ENCODE data around the gene PAFAH1B1.
"Not testable (repeated sequence)": the region's sequence is repeated elsewhere in the genome, so short reads cannot be mapped to it uniquely, and the experiment has no call there.

The PAFAH1B1 gene

DNA sequence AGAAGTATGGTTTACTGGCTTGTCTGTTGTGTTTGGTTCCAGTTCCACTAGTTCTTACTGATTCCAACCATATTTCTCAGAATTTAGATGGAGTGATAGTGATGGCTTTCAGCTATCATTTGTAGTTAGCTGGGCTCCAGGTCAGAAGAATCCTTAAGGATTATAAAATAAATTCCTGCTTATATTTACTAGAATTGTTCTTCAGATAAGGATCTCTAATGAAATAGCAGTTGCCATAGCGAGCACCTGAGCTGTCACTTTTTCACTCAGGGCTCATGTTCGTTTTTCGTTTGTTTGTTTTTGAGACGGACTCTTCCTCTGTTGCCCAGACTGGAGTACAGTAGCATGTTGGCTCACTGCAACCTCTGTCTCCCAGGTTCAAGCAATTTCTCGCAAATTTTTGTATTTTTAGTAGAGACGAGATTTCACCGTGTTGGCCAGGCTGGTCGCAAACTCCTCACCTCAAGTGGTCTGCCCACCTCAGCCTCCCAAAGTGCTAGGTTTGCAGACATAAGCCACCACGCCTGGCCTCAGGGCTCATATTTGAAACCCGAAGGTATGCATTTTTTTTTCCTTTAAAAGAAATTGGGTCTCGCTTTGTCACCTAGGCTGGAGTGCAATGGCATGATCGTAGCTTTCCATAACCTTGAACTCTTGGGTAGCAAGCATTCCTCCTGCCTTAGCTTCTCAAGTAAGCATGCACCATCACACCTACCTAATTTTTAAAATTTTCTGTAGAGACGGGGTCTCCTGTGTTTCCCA, 42.9 kb downstream of the PAFAH1B1 start:
- DNase-seq, result no peak

DNA sequence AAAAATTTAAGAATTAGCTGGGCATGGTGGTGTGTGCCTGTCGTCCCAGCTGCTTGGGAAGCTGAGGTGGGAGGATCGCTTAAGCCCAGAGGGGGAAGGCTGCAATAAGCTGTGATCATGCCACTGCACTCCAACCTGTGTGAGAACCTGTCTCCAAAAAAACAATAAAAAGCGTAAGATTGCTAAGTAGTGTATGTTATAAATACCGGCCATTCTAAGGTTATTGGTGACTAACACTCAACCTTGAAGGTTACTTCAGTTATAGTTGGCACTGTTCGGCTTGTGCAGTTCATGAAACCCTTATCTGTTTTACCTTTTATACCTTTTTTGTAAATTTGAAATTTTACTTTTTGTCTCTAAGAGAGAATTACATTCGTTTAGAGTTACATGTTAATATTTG, 44.0 kb downstream of the PAFAH1B1 start:
- no peak for DNase-seq

DNA sequence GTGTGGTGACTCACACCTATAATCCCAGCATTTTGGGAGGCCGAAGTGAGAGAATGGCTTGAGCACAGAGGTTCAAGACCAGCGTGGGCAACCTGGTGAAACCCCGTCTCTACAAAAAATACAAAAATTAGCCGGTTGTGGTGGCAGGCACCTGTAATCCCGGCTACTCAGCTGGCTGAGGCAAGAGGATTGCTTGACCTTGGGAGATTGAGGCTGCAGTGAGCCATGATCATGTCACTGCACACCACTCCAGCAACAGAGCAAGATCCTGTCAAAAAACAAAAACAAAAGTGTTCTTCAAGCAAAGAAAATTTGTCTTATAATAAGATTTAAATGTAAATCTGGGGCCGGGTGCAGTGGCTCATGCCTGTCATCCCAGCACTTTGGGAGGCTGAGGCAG, 51.5 kb downstream of the PAFAH1B1 start:
- no peak for DNase-seq

DNA sequence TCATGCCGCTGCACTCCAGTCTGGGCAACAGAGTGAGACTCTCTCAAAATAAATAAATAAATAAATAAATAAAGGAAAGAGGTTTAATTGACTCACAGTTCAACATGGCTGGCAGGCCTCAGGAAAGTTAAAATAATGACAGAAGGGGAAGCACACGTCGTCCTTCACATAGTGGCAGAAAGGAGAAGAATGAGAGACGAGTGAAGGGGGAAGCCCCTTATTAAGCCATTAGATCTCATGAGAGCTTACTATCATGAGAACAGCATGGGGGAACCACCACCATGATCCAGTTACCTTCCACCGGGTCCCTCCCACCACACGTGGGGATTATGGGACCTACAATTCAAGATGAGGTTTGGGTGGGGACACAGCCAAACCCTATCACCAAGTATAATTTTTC, 54.5 kb downstream of the PAFAH1B1 start:
- no peak for DNase-seq

DNA sequence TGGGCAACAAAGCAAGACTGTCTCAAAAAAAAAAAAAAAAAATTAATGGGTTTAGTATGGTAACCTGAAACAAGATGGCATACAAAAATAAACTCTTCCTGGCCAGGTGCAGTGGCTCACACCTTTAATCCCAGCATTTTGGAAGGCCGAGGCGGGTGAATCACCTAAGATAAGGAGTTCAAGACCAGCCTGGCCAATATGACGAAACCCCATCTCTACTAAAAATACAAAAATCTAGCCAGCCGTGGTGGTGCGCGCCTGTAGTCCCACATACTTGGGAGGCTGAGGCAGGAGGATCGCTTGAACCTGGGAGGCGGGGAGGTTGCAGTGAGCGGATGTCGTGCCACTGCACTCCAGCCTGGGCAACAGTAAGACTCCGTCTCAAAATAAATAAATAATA, 55.7 kb downstream of the PAFAH1B1 start:
- DNase-seq, result no peak

DNA sequence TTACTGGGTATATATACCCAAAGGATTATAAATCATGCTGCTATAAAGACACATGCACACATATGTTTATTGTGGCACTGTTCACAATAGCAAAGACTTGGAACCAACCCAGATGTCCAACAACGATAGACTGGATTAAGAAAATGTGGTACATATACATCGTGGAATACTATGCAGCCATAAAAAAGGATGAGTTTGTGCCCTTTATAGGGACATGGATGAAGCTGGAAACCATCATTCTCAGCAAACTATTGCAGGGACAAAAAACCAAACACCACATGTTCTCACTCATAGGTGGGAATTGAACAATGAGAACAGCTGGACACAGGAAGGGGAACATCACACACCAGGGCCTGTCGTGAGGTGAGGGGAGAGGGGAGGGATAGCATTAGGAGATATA, 59.5 kb downstream of the PAFAH1B1 start:
- DNase-seq, result not testable (repeated sequence)

DNA sequence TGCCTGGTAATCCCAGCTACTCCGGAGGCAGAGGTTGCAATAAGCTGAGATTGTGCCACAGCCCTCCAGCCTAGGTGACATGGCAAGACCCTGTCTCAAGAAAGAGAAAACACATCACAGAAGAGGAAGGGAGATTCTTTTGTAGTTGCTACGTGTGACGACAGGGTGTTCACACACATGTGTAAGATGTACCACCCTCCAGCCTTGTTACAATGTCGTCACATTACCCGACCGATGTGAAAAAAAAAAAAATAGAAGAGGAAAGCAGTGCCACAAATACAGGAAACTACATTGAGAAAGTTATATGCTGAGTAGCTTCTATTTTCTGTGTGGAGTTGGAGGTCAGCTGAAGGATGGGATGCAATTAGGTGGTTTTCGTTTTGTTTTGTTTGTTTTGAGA, 62.1 kb downstream of the PAFAH1B1 start:
- no peak for DNase-seq

DNA sequence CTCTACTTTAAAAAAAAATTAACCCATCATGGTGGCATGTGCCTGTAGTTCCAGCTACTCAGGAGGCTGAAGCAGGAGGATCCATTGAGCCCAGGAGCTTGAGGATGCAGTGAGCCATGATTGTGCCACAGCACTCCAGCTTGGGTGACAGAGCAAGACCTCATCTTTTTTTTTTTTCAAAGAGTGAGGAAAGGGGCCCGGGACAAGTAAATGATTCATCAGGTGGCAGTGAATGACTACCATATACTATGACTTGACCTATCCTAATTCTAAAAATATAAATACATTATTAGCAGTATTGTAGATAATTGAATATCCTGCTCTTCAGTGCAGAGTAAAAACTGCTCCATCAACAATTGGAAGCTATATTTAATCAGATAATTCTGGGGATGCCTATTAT, 62.8 kb downstream of the PAFAH1B1 start:
- no peak for DNase-seq

DNA sequence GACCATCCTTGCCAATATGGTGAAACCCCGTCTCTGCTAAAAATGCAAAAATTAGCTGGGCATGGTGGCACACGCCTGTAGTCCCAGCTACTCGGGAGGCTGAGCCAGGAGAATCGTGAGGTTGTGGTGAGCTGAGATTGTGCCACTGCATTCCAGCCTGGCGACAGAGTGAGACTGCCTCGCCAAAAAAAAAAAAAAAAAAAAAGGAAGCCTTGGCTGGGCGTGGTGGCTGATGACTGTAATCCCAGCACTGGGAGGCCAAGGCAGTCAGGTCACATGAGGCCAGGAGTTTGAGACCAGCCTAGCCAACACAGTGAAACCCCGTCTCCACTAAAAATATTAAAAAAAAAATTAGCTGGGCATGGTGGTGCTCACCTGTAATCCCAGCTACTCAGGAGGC, 65.9 kb downstream of the PAFAH1B1 start:
- not testable (repeated sequence) for DNase-seq

DNA sequence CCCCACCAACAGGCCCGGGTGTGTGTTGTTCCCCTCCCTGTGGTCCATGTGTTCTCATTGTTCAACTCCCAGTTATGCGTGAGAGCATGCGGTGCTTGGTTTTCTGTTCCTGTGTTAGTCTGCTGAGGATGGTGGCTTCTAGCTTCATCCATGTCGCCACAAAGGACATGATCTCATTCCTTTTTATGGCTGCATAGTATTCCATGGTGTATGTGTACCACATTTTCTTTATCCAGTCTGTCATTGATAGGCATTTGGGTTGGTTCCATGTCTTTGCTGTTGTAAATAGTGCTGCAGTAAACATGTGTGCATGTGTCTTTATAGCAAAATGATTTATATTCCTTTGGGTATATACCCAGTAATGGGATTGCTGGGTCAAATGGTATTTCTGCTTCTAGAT, 67.0 kb downstream of the PAFAH1B1 start:
- DNase-seq, result not testable (repeated sequence)

DNA sequence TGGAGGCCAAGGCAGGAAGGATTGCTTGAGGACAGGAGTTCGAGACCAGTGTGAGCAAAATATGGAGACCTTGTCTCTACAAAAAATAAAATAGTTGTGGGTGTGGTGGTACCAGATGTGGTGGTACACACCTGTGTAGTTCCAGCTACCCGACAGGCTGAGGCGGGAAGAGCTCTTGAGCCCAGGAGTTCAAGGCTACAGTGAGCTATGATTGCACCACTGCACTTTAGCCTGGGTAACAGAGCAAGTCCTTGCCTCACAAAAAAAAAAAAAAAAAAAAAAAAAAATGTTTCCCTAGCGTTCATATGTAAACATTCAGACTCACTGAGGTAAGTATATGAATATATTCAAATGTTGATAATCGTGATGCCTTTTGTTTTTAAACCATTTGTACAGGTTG, 78.6 kb downstream of the PAFAH1B1 start:
- DNase-seq, result no peak

DNA sequence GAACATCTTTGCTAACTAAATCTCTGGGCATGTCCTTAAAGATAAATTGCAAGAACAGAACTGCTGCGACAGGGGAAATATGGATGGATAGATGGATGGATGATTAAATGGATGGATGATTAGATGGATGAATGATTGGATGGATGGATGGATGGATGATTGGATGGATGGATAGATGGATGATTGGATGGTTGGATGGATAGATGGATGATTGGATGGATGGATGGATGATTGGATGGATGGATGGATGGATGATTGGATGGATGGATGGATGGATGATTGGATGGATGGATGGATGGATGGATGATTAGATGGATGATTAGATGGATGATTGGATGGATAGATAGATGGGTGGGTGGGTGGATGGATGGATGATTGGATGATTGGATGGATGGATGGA, 85.8 kb downstream of the PAFAH1B1 start:
- not testable (repeated sequence) for DNase-seq

DNA sequence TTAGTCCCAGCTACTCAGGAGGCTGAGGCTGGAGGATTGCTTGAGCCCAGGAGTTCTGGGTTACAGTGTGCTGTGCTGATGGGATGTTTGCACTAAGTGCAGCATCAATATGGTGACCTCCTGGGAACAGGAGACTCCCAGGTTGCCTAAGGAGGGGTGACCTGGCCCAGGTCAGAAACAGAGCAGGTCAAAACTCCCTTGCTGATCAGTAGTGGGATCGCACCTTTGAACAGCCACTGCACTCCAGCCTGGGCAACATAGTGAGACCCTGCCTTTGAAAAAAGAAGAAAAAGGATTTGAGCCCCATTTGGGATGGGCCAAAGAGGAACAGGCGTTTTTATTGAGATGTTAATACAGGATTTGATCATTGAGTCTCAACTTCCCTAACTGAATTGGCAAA, 87.5 kb downstream of the PAFAH1B1 start:
- DNase-seq, result no peak

DNA sequence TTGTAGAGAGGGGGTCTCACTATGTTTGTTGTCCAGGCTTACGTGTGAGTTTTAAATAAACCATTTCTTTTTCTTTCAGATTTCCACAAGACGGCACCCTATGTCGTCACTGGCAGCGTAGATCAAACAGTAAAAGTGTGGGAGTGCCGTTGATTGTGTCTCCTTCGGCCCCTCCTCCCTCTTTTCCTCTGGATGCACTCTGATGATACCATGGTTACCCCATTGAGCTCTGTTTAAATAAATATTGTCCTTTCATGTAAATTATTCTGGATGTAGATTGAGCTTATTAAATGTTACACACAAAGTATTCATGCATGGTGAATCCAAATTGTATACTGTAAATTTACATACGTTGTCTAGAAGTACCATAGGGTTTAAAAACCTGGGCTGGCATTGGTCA, 88.2 kb downstream of the PAFAH1B1 start:
- no peak for DNase-seq

DNA sequence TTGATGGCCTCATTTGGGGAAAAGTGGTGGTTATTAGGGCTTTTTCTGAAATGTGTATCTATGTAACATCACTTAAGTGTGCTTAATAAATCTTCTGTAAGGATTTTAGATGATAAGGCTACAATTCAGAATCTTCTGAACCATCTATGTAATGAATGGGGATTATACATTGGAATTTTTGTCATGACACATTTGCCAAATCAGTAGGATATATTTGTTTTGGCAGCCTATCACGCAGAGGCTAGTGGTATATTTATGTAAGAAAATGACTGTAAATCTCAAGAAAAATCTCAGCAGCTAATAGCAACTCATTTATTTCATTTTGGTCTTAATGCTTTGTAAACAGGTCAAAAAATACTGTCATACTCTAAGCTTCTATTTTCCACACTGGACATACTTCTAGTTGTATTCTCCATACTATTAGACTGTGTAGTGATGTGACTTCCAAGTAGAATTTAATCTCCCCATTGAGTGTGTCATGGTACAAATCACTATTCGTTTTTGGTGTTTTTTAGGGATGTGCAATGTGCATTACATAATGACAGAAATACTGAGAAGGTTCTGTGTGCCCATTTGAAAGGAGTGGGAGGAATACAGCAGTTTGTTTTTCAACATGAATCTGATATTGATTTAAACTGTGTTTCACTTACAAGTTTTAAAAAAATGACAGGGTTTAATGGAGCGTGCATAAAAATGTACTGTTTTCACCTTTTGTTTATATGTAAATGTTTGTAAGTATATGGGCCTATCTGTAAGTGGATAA, 88.9 kb downstream of the PAFAH1B1 start:
- DNase-seq, result no peak

DNA sequence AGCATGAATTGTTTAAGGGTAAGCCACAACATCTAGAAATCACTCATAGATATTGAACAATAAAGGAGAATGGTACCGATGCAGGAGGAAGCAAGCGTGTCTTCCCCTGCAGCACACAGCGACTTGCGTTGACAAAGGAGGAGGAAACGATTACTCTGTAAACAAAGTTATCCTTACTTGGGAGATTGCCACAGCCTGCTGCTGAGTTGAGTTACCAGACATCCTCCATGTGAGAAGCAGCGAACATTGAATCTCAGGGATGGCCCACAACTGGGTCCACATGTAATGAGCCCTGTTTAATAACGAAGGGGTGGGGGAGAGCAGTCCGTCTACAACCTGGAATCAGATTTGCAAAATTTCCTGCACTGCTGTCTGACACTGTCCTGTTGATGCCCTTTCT, 90.5 kb downstream of the PAFAH1B1 start:
- DNase-seq, result no peak

DNA sequence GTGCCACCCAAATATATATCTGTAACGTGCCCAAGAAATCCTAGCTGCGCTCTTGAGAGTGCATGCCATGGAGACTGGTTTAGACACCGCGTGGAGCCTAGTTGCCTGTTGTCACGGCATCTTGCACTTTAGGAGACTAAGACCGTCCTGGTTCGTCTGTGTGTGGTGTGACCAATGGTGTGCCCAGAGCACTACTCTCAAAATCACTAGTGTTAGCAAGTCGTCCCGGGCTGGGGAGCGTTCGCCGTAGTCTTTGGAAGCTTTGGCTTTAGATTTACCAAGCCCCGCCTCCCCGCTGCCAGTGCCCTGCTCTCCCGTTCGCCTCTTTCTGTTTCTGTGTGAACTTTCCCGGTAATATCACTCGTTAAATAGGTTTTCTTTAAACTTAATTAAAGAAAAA, 91.1 kb downstream of the PAFAH1B1 start:
- DNase-seq, result no peak

DNA sequence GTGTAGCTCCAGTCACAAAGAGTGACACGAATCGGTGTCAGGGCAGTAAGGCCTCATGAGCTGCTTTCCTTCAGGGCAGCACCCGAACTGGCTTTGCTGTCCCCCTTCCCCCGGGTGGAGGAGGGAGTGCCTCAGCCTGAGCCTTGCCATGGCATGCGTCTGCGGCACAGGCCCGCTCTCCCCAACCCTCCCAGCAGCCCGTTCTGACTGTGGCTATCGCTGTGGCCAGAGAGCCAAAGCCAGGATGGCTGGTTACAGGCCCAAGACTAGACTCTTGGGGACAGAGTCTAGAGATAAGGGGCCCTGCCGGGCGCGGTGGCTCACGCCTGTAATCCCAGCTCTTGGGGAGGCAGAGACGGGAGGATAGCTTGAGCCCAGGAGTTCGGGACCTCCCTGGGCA, 92.2 kb downstream of the PAFAH1B1 start:
- no peak for DNase-seq

DNA sequence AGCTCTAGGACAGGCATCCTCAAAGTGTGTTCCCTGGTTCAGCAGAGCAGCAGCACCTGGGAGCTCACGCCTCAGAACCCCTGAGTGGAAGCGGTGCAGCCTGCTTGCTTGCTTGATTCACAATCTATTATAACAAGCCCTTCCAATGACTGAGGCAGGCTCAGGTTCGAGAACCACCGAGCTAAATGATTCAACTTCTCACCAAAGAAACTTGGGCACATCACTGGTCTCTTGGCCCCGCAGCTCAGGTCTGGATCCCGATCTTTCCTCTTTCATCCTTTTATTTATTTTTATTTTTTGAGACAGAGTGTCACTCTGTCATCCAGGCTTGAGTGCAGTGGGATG, 93.6 kb downstream of the PAFAH1B1 start:
- DNase-seq, result no peak

DNA sequence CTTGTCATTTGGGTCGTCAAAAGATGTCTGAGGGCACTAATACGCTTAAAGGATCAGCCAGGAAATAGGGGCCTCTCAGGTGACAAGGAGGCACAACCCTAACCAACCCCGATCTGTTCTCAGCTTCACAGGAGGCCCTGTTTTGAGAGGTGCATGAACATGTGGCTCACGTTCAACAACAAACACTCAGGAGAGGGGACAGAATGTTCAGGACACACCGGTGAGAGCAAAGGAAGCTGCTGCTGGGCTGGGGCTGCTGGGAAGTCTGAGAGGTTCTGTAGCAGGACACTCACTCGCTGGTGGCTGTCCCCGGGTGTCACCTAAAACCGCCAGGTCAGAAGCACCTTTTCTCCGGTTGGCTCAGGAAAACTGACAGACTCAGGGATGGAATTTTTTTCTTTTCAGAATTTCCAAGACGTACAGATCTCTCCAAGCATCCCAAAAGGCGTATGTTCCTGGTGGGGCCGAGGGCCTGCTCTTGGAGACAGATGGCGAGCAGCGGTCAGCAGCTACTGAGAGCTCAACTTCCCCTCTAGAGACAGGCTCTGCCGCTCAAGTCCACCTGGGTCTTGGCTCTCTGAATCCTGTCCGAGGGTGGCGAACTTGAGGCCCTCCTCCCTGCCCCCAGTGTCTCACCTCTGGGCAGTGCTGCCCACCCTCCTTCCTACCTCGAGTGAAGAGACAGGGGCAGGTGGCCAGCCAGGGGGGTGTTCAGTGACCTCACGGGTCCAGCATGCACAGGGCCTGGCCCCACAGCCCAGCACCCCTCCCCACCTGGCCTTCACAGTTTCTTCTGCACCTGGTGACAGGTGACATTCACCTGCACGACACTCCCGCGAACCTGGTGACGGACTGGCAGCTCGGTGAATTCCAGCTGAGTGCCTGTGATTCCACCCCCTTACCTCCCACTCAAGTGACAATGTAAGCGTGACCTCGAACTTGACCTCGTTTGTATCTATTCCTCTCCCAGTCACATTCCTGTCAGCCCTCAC, 95.2 kb downstream of the PAFAH1B1 start:
- DNase-seq, result no peak

DNA sequence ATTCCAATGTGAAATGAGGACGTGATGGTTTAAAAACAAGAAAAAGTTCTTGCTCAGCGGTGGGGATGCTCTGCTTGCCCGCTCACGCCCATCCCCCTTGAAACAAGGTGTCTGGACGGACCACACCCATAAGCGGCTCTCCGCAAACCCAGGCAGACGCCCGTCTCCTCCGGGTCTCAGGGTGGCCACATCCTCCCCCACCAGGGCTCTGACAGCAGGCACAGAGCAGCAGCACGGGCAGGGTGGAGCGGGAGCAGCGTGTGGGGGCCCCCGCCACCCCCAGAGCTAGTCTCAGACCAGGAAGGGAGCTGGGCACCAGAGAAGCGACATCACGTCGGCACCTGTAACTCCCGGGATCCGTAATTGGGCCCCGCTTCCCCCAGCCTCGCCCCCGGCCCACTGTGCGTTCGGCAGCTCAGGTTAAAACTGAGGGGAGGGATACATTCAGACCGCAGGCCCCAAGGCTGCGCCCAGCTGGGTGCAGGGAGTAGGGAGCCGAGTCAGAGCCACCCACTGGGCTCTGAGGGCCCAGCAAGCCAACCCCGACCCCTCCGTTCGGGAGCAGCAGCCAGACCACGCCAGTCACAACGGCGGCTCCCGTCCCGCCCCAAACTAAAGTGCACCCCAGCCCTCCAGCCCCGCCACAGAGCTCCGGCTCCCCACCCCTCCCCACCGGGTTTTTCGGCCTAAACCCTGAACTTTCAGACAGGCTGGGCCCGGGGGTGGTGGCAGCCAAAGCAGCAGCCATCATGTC, 96.1 kb downstream of the PAFAH1B1 start:
- DNase-seq, result no peak

DNA sequence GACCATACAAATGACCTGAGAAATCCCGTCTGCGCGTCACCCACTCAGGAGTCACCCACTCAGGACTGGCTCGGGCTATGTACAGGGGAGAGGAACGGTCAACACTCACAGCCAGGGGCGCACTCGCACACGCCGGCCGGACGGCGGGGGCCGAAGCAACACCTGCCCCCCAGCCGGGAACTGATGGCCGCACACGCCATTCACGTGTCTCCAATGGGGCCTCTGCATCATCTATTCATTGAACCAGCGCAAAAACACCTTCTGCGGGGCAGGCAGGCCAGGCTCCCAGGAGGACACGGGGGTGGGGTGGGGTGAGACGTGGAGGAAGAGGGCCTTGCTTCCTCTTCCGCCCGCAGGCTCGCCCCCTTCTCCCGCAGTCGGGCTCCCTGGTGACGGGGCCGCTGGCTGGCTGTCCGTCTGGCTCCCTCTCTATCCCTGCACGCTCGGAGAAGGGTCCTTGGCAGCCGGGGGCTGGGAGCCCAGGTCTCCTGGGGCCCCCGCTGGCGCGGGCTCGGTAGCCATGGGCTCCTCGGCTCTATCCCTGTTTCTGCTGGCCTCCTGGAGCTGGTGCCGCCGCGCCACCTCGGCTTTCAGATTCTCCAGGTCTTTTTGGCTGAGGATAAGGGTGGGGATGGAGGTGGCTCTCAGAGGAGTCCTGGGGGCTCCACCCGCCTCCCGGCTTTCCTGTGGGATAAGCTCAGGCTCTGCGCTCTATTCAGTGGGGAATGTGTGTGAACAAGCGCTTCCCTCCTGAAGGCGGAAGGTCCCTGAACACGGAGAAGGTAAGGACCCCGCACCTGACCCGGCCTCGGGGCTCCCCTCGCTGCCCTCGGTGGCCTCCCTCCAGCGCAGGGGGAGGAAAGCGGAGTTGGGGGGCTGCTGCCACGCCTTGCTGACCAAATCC, 97.0 kb downstream of the PAFAH1B1 start:
- no peak for DNase-seq
